HG03460 (cell line): Measurements from ENCODE around the gene COL4A1.
"Not testable (repeated sequence)": the region's sequence is repeated elsewhere in the genome, so short reads cannot be mapped to it uniquely, and the experiment has no call there.

Source experiments
- ATAC-seq: cut with Tn5 transposase; IDR thresholded peaks from one replicate; pipeline ENCODE4 v1.9.1; 2021; ENCODE audit not compliant: unreplicated experiment

The COL4A1 gene

DNA sequence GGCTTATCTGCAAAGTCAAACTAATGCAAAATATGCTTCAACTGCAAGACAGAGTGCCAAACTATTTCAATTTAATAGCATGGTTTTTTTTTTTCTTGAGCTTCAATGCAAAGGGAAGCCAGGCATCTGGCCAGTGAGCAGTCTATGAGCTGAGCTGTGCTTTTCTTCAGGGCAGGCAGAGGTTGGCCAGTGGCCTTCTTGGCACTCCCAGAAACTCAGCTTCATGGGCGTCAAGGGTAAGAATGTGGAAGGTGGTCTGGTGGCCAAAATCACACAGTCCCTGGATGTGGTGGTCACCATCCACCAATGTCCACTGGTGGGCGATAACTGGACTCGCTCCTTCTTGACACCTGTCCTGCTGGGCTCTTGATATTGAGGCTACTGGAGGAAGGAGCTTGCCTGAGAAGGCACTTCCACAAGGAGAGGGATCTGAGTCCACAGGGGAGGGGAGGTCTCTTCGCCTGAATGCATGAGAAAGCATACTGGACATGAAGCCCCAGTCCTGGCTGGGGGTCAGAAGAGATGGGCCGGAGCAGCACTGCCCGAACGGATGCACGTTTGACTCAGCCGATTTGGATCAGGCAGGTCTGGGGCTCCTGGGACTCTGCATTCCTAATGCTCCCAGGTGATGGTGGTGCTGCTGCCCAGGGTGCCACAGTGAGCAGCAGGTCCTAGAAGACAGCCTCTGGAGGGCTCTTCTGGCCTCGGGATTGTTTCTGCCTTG is 17.2 kb upstream of the COL4A1 start:
- no peak for ATAC-seq

DNA sequence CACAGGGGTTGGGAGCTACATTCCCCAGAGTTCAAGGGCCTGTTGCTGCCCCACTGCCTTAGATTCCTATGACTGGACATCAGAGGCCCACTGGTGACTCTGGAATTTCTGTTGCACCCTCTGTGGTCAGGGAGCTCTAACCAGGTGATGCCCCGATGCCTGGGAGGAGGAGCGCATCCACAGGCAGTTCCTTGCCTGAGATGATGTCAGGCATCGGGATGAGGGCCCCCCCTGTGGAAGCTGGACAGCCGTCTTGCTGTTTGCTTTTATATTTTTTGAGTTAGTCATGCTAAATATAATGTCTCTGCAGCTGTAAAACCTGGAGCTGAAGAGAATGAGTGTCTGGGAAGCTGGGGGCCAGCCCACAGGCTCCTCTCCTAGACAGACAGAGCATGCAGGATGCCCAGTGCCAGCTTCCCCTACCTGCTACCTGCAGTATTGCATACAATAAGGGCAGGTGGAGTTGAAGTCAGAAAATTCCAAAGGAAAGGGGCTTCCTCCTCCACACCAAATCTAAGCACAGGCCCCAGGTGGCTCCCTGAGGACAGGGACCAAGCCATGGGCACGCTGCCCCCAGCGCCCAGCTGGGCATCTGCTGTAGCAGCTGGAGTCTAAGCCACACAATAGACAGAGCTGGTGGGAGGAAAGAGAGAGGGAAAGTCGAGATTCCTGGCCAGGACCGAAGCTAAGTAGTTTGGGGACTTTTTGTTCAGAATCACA is 16.4 kb upstream of the COL4A1 start:
- no peak for ATAC-seq

DNA sequence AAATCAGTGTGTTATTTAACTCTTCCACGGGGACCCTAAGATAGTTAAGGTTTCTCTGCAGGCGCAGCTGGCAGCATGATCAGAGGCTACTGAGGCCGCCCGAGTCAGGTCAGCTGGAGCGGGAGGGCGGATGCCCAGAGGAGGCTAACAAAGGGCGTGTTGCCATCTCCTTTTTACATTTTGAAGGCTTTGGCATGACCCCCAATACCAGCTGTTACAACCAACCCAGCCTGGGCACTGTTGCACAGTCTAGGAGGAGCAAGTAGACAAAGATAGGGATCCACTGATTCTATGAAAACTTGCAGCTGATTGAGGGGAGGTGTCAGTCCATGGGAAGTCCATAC is 15.8 kb upstream of the COL4A1 start:
- ATAC-seq = no peak

GRCh38 chr13:110322126-110322827 is 15.3 kb upstream of the COL4A1 start:
- no peak for ATAC-seq

DNA sequence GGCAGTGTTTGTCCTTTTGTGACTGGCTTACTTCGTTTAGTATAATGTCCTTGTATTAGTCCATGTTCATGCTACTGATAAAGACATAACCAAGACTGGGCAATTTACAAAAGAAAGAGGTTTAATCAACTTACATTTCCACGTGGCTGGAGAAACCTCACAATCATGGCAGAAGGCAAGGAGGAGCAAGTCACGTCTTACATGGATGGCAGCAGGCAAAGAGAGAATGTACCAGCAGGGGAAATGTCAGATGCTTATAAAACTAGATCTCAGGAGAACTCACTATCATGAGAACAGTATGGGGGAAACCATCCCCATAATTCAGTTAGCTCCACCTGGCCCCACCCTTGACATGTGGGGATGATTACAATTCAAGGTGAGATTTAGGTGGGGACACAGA is 14.6 kb upstream of the COL4A1 start:
- not testable (repeated sequence) for ATAC-seq

GRCh38 chr13:110320645-110321044 is 13.7 kb upstream of the COL4A1 start:
- no peak for ATAC-seq

- no peak for ATAC-seq
These were observed 13.0 kb upstream of the COL4A1 start for GRCh38 chr13:110319774-110320509.

DNA sequence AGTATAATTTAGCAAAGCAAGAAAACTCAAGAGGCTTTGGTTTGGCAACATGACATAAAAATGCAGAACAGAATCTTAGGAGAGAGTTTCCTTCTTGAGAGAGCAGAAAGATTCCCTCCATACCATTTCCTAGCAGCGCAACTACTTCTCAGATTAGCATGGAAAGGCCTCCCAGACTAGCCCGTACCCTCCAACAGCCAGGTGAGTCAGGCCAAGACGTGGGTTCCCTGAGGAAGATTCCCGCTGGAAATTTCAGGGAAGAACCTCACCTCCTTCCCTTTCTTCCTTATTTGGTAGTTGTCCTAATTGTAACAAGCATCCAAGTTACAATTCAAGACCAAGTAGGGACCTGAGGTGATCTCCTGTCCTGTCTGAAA is 12.4 kb upstream of the COL4A1 start:
- no peak for ATAC-seq

DNA sequence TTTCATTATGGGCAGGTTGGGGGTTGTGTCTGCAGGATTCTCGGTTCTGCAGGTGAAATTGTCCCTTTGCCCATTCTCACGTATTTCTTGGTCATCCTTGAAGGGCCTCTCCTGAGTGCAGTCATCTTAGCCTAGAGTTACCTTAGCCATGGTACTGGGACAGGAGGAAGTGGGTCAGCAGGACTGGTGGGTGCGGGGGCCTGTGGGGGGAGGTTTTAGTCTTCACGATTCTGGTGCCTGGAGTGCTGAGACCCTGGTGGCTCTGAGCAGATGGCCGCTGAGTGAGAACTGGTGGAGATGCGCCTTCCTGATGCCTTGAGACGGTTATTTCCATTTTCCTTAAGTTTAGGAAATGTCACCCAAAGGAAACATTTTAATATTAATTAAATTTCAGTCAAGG is 12.0 kb upstream of the COL4A1 start:
- ATAC-seq = no peak

- no peak for ATAC-seq
These were observed 10.7 kb upstream of the COL4A1 start for GRCh38 chr13:110317496-110318195.

GRCh38 chr13:110317093-110317492 is 10.1 kb upstream of the COL4A1 start:
- ATAC-seq = no peak

DNA sequence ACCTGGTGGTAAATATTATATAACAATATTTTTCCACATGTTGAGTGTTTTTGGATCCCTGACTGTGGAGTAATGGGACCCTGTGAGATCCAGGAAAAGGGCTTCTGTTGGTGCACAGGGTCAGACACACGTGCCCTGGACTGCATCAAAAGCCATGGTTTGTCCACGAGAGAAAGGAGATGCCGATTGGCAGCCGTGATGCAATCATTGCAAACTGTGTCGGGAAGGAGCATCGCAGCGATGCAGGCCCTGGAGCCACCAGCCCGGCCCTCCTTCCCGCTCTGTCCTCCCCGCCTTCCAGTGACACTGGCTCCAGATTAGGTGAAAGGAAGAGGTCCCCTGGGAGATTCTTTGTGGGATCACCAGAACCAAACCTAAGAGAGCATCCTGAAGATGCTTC is 9.2 kb upstream of the COL4A1 start:
- no peak for ATAC-seq

- ATAC-seq = no peak
These were observed 7.7 kb upstream of the COL4A1 start for GRCh38 chr13:110314516-110315245.

GRCh38 chr13:110313733-110314132 is 6.8 kb upstream of the COL4A1 start:
- ATAC-seq = not testable (repeated sequence)

GRCh38 chr13:110313261-110313660 is 6.3 kb upstream of the COL4A1 start:
- ATAC-seq = not testable (repeated sequence)

- ATAC-seq = no peak
These were observed 5.5 kb upstream of the COL4A1 start for GRCh38 chr13:110312339-110313031.

- no peak for ATAC-seq
These were observed 4.7 kb upstream of the COL4A1 start for GRCh38 chr13:110311443-110312338.
